ENCODE measurements around the gene XIAP. TPM values are rescaled to one million over a fixed set of nuclear protein-coding genes. Genes with fewer than 3 reads are reported as not detected.

XIAP gene
- total RNA-seq, 3 donors from 2014 or later = 72.4 to 82.2 (median 73.9) TPM

DNA sequence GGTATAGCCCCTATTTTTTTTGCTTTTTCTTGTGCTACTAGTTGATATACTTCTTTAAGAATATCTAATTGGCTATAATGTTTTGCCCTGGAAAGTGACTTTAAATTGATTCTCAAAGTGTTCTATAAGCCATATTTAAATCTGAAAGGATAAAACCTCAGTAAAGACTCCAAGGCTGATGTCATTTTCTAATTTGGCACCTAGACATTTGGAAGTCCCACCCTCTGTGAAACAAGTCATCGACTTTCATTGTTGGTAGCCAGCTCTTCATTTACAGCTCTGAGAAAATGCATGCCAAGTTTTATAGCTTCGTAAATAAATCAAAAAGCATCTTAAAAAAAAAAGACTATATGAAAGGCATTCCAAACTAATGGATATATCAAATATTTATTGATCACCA, 83.6 kb downstream of the XIAP start:
- TF ChIP-seq, protein P1, sequence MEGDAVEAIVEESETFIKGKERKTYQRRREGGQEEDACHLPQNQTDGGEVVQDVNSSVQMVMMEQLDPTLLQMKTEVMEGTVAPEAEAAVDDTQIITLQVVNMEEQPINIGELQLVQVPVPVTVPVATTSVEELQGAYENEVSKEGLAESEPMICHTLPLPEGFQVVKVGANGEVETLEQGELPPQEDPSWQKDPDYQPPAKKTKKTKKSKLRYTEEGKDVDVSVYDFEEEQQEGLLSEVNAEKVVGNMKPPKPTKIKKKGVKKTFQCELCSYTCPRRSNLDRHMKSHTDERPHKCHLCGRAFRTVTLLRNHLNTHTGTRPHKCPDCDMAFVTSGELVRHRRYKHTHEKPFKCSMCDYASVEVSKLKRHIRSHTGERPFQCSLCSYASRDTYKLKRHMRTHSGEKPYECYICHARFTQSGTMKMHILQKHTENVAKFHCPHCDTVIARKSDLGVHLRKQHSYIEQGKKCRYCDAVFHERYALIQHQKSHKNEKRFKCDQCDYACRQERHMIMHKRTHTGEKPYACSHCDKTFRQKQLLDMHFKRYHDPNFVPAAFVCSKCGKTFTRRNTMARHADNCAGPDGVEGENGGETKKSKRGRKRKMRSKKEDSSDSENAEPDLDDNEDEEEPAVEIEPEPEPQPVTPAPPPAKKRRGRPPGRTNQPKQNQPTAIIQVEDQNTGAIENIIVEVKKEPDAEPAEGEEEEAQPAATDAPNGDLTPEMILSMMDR (IDR thresholded peaks at IDR 0.05) = no peak
- no peaks in the 10 kb centered on the region for H3K4me1 ChIP-seq (ENCODE audit: low read depth)
- H3K9me3 ChIP-seq = no peaks in the 10 kb centered on the region
- H3K4me3 ChIP-seq = no peak overlapping the region
- ATAC-seq (no peak), DNase-seq (no peak)
- intact Hi-C loops (cut with DNase I, micrococcal nuclease) = no loop called here
- no peaks in the 10 kb centered on the region for H3K36me3 ChIP-seq (ENCODE audit: low read depth)

DNA sequence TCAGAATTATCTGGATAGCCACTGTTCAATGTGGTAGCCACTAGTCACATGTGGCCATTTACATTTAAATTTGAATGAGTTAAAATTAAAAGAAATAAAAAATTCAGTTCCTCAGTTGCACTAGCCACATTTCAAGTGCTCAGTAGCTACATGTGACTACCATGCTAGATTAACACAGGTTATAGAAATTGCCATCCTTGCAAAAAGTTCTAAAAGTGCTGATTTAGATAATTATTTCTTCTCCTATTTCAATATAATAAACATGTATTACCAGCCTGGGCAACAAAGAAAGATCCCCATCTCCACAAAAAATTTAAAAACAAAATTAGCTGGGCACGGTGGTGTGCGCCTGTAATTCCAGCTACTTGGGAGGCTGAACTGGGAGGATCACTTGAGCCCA, 90.0 kb downstream of the XIAP start:
- no peak for ATAC-seq

DNA sequence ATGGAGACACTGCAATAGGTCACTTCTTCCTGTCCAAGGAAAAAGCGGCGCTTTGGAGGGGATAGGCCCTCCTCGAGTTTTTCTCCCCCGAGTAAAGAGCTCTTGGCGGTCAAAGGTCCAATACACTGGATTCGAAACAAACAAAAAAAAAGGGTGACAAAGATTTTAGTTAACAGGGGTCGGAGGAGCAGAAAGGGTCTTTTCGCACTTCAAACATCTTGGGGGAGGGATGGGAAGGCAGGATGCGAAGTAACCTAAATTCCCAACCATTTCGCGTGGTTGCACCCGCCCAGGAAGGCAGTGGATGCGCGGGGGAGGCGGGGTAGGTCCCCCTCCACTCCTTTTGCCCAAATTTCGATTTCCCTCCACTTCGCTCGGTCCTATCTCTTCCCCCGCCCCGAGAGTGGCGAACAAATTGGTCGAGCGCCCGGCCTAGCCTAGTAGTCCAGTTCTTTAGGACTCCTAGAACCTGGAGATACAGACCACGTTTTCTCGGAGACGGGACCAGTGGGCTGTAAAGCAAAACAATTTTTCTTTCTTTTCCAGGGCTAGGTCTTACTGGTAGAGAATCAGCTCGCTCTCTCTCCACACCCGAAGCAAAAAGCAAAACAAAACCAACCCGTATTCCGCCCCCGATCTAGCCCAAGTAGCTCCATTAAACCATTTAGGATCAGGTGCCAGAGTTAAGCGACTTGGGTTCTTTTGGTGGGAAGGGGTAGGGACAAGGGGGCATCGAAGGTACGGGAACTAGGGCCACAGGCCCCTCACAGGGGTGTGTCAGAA, 99.6 kb downstream of the XIAP start:
- DNase-seq (peak; percentile 58 to 63 (median 61)), ATAC-seq (peak; percentile 2)
- Histone ChIP-seq H3K36me3 (ENCODE audit: low read depth) (no peaks in the 10 kb centered on the region), H3K4me3 (peak overlapping the region; percentile 17), H3K4me1 (ENCODE audit: low read depth) (no peaks in the 10 kb centered on the region), H3K9me3 (no peaks in the 10 kb centered on the region)
- intact Hi-C loops (cut with DNase I, micrococcal nuclease) = no loop called here
- TF ChIP-seq, protein P1 (IDR thresholded peaks at IDR 0.05) = no peak

More for the DNA sequence above, 90.0 kb downstream of the XIAP start:
- Histone ChIP-seq H3K4me3 (no peak overlapping the region), H3K36me3 (ENCODE audit: low read depth) (no peaks in the 10 kb centered on the region), H3K4me1 (ENCODE audit: low read depth) (no peaks in the 10 kb centered on the region), H3K9me3 (no peaks in the 10 kb centered on the region)
- no peak for DNase-seq
- TF ChIP-seq, protein P1 (IDR thresholded peaks at IDR 0.05) = no peak
- intact Hi-C loops (cut with DNase I, micrococcal nuclease) = no loop called here

DNA sequence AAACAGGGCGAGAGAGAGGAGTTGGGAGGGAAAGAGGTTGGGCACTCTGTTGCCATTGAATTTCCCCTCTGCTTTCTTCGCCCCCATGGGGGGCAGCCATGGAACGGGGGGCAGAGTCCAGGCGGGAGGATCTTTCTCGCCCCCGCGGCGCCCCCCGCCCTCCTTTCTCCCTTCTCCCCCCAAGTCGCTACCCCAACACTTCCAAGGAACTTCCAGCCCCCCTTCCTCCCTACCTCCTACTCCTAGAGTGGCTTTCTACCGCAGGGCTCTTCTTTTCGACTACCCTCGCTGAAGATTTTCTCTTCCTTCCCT, 101.1 kb downstream of the XIAP start:
- intact Hi-C loops (cut with DNase I, micrococcal nuclease) = no loop called here
- TF ChIP-seq, protein P1 (IDR thresholded peaks at IDR 0.05) = no peak
- Histone ChIP-seq H3K4me1 (ENCODE audit: low read depth) (no peaks in the 10 kb centered on the region), H3K36me3 (ENCODE audit: low read depth) (no peaks in the 10 kb centered on the region), H3K9me3 (no peaks in the 10 kb centered on the region), H3K4me3 (peak overlapping the region; percentile 70)
- ATAC-seq (no peak), DNase-seq (no peak)

DNA sequence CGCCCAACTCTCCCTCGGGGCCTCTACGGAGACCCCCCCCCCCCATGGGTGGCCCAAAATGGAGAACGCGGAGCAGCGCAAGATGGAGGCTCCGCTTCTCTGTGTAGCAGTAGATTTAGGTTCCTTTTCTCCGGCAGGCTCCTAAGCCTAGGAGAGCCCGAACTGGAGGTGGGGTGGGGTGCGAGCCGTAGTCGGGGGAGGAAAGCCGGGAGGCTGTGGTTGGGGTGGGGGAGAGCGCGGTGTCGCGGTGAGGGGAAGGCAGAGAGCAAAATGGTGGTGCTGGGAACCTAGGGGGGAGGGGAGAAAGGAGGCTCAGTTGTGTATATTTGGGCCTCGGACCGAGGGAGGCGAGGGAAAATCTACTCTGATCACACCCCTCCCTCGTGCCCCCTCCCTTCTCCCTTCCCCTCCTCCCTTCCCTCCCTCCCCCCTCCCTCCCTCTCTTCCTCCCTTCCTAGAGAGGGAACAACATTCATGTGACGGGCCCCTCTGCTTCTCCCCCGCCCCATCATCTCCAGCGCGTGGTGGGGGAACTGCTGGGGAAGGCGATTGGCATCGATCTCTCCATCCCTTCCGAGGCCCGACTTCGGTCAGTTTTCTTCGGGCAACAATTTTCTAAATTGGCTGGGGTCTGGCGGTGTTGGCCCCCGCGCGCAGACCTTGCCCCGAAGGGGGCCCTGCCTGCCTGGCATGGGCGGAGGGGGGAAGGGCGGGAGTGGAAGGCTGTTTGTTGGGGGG, 101.6 kb downstream of the XIAP start, which contains the start of gene STAG2:
Gene STAG2, plus strand, starts transcription at position 439 of the 738 bp plus-strand sequence. CDS start 60,922 bp downstream, outside the sequence.
- TF ChIP-seq, protein P1 (IDR thresholded peaks at IDR 0.05) = no peak
- peak; percentile 64 for ATAC-seq
- intact Hi-C loops (cut with DNase I, micrococcal nuclease) = no loop called here
- Histone ChIP-seq H3K4me1 (ENCODE audit: low read depth) (no peaks in the 10 kb centered on the region), H3K36me3 (ENCODE audit: low read depth) (no peaks in the 10 kb centered on the region), H3K9me3 (no peaks in the 10 kb centered on the region), H3K4me3 (peak within 1 kb of the TSS; percentile 70)
- DNase-seq = peak; percentile 67 to 77 (median 68)

All from mucosa of descending colon (tissue), 3 donors.